ENCODE data around the gene DCXR. TPM values are rescaled to one million over a fixed set of nuclear protein-coding genes. Genes with fewer than 3 reads are reported as not detected.

Gene DCXR
- total RNA-seq: 118 and 135 TPM in 2 replicates

DNA sequence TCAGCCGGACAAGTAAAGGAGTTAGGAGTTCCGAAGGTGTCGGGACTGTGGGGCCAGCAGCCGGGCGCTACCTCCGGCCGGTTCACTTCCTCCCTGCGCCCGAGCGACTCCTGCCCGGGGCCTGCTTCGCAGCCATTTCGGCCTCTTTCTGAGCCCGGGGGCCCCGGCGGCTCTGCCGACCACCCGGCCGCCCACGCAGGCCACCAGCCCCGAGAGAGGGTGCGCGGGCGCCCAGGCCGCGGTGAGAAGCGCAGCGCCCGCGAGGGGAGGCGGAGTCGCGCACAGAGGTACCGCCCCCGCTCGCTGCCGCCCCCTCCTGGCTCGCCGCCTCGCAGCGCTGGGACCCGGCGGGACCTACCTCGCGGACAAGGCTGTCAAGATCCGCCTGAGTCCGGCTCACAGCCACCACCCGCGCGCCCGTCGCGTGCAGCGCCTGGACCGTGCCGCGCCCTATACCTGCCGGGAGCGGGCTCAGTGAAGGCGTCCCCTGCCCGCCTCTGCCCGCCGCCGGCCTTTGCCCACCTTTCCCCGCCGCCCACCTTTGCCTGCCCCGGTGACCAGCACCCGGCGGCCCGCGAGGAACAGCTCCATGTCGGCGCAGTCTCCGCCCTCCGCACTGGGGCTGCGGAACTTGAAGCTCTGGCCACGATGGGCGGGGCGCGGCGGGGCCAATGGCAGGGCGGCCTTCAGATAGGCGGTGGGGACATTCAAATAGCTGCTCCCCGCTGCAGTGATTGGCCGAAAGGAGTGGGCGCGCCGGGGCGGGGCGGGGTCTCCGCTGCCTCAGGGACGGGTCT is at the start of gene DCXR:
DCXR (minus strand) TSS at position 606 of the 797 bp plus-strand sequence; CDS start at position 591, 15 bp downstream.

DNA sequence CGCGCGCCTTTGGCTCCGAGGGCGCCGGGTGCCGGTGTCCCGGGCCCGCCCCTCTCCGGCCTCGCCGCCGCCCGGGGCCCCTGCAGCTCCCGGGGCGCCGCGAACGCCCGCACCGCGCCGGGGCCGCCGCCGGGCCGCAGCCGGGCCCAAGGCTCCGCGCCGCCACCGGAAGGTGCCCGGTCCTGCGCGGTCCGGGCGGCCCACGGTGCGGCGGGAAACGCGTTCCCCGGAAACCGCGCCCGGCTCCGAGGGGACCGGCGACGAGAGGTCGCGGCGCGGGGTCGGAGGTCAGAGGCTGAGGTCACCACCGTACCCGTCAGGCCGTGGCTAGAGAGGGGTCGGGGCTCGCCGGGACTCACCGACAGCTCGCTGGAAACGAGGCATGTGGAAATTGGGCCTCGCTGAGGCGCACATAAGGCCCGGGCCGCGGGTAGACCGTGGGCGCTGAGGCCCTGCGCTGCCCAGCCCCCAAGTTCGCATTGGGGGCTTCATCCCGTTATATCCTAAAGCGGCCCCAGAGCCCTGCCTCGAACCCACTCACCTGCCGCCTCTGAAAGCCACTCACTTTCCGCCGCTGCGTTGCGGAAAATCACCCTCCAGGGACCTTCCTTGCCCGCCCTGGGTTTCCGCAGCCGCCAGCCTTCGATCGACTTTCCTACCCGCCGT is 28.3 kb upstream of the DCXR start, which contains the start of gene DUS1L:
DUS1L (minus strand) TSS at position 167 of the 666 bp plus-strand sequence. CDS start 745 bp downstream, outside the sequence.

DNA sequence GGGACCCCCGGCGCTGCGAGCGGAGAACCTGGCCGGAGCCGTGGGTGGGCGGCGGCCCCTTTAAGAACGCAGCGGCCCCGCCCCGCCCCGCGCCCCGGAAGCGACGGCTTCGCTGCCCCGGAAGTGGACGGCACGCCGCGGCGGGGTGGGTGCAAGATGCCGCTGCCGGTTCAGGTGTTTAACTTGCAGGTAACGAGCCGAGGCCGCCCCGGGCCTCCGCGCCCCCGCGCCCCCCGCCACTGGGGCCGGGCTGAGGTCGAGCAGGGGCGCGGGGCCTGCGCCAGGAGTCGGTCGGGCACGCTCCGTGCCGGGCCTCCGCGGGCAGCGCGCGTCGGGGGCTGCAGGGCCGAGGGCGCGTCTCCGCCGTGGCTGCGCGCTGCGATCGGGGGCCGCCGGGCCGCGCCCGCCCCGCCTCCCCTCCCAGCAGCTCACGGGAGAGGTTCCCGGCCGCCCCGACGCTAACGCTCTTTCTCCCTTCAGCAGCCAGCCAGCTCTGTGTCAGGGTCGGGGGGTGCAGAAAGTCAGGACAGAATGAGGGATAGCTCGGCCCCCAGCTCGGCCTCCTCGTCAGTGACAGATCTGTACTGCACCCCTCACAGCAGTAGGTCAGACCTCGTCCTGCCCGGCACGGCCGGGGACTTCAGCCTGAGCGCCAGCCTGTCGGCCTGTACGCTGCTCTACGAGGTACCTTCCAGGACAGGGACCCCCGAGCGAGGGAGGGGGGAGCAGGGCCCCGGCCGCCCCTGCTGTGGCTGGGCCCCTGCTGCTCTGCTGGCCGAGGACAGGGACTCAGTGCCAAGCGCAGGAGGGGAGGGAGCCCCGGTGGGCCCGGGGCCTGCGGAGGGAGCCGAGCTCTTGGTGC is 14.5 kb upstream of the DCXR start, which contains the start of the genes GPS1 and RFNG:
GPS1 (plus strand) TSS at position 123 of the 862 bp plus-strand sequence; CDS start at position 157, 34 bp downstream.
RFNG (minus strand) TSS at position 36 of the 862 bp plus-strand sequence. CDS start 45 bp downstream, outside the sequence.

DNA sequence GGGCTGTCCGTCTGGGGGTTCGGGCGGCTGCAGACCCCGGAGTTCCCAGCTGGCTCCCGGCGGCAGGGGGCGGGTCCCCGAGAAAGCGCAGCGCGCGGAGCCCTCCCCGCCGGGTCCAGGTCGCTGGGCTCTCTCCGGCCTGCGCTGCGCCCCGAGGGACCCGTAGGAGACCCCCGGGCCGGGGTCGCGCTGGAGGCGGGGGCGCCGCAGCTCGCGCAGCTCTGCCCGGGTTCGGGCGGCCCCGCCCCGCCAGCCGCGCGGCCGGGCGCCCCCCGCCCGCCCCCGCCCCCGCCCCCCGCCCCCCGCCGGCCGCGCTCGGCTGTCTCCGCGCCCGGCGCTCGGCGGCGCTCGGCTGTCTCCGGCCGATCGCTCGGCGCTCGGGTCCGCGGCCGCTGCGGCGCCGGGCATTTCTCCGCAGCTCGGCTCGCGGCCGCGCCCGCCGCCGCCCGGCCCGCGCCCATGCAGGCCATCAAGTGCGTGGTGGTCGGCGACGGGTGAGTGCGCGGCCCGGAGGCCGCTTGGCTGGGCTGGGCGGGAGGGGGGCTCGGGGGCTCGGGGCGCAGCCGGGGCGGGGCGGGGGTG is 6.1 kb downstream of the DCXR start, which contains the start of gene RAC3:
RAC3 (plus strand) TSS at position 376 of the 582 bp plus-strand sequence; CDS start at position 460, 84 bp downstream.

DNA sequence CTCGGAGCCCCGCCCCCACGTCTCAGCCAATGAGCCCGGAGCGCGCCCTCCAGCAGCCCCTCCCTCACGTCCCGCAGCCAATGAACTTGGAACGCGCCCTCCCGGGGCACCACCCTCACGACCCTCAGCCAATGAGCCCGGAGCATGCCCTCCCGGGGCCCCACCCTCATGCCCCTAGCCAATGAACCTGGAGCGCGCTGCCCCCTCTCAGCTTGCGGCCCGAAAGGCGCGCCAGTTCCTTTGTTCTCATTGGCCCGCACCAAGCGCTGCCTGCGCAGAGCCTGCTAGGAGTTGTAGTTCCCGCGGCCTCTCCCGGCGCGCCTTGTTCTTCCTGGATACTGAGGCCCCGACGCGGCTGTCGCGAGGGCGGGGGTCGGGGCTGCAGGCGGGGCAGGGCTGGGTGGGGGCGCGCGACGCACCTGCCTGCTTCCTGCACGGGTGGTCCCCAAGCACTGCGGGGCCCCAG is 14.5 kb downstream of the DCXR start, which contains the start of gene LRRC45:
LRRC45 (plus strand) TSS at position 325 of the 466 bp plus-strand sequence. CDS start 339 bp downstream, outside the sequence.

DNA sequence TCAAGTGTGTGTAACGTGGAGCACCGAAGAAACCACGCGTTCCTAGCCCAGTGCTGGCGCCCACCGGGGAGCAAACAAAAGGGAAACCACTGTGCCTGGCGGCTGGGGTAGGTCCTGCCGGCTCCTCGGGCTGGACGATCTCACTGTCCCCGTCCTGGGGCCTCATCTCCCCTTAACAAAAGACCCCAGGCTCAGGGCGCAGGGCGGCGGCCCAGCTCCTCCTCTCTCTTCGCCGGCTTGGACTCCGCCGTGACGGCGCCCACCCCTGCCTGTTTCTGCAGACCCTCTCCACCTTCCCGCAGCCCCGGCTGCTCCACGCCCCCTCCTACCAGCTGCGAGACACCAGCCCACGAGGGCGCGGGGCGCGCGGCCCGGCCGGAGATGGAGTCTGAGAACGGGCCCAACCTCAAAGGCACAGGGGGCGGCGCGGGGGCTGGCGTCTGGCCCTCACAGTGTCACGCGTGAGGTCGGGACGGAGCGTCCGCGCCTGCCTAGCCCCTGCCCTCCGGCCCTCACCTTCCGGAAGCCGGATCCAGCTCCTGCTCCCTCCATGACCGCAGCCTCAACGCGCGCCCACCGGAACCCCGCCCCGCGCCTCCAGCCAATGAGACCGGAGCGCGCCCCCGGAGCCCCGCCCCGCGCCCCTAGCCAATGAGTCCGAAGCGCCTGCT is 15.1 kb downstream of the DCXR start, which contains the start of gene CENPX:
CENPX (minus strand) TSS at position 569 of the 671 bp plus-strand sequence; CDS start at position 552, 17 bp downstream.

Other genes with a start within 250 kb of the DCXR start
- gene GCGR, start 233.5 kb downstream of the DCXR start, total RNA-seq: not detected in 2 replicates
- 54.0 and 72.8 TPM in 2 replicates for gene MCRIP1, start 204.4 kb downstream of the DCXR start, total RNA-seq
- not detected in 2 replicates for gene PPP1R27, start 202.6 kb downstream of the DCXR start, total RNA-seq
- gene P4HB, start 177.2 kb downstream of the DCXR start, total RNA-seq: 1,696 and 1,977 TPM in 2 replicates
- gene ARHGDIA, start 166.4 kb downstream of the DCXR start, total RNA-seq: 274 and 312 TPM in 2 replicates
- gene ALYREF, start 146.1 kb downstream of the DCXR start, total RNA-seq: 109 and 236 TPM in 2 replicates
- gene ANAPC11, start 146.0 kb downstream of the DCXR start, total RNA-seq: 256 and 274 TPM in 2 replicates
- gene NPB, start 135.5 kb downstream of the DCXR start, total RNA-seq: 3.4 and 3.6 TPM in 2 replicates
- 74.0 and 100 TPM in 2 replicates for gene PCYT2, start 126.3 kb downstream of the DCXR start, total RNA-seq
- 14.7 and 22.4 TPM in 2 replicates for gene SIRT7, start 119.5 kb downstream of the DCXR start, total RNA-seq
- 10.7 and 15.5 TPM in 2 replicates for gene MAFG, start 110.0 kb downstream of the DCXR start, total RNA-seq
- 97.9 and 121 TPM in 2 replicates for gene PYCR1, start 100.4 kb downstream of the DCXR start, total RNA-seq
- not detected in 2 replicates for gene MYADML2, start 90.5 kb downstream of the DCXR start, total RNA-seq
- gene NOTUM, start 76.5 kb downstream of the DCXR start, total RNA-seq: not detected in 2 replicates
- gene ASPSCR1, start 60.1 kb downstream of the DCXR start, total RNA-seq: 10.5 and 11.1 TPM in 2 replicates
- 69.0 and 245 TPM in 2 replicates for gene CENPX, start 14.8 kb downstream of the DCXR start, total RNA-seq
- gene LRRC45, start 14.4 kb downstream of the DCXR start, total RNA-seq: 6.7 and 20.9 TPM in 2 replicates
- gene RAC3, start 6.0 kb downstream of the DCXR start, total RNA-seq: 46.6 and 47.7 TPM in 2 replicates
- 46.4 and 50.3 TPM in 2 replicates for gene RFNG, start 14.1 kb upstream of the DCXR start, total RNA-seq
- gene GPS1, start 14.2 kb upstream of the DCXR start, total RNA-seq: 96.7 and 124 TPM in 2 replicates
- 68.9 and 80.2 TPM in 2 replicates for gene DUS1L, start 28.1 kb upstream of the DCXR start, total RNA-seq
- gene FASN, start 60.5 kb upstream of the DCXR start, total RNA-seq: 292 and 401 TPM in 2 replicates
- gene CCDC57, start 175.1 kb upstream of the DCXR start, total RNA-seq: 9.4 and 13.4 TPM in 2 replicates
- 166 and 252 TPM in 2 replicates for gene SLC16A3, start 191.3 kb upstream of the DCXR start, total RNA-seq
- 35.0 and 53.3 TPM in 2 replicates for gene CSNK1D, start 236.0 kb upstream of the DCXR start, total RNA-seq

Data from hair follicular keratinocyte (primary cell).